GM13976 (cell line): ENCODE results near the gene KCP.
A peak's percentile ranks its signal among the peaks of the same experiment; 100 is the strongest.

Experiments
- DNase-seq: peaks from one replicate; pipeline ENCODE4 v3.0.0; 2012; ENCODE audit warnings: low spot score
- CTCF ChIP-seq: IDR thresholded peaks from 2 replicates; pipeline ENCODE4 v1.5.1; 2012; ENCODE audit warnings: borderline replicate concordance, mild to moderate bottlenecking; ENCODE audit not compliant: insufficient read depth; ENCODE audit errors: extremely low read depth, missing control alignments, control extremely low read depth
- in situ Hi-C: fragments of 300-500 bp; cut with MboI; formaldehyde crosslinking; loops from one replicate; pipeline ENCODE4 v1.12.0; 2022; ENCODE audit warnings: low sequenced_read_pairs, mixed read lengths, inconsistent platforms; ENCODE audit not compliant: unreplicated experiment

Gene KCP

GRCh38 chr7:128867842-128868623, 42.5 kb downstream of the KCP start:
- DNase-seq: no peak
- in situ Hi-C loops: no loop called here
- TF ChIP-seq CTCF: no peak

GRCh38 chr7:128867241-128867640, 43.3 kb downstream of the KCP start:
- in situ Hi-C loops: no loop called here
- TF ChIP-seq CTCF: no peak
- DNase-seq: no peak

DNA sequence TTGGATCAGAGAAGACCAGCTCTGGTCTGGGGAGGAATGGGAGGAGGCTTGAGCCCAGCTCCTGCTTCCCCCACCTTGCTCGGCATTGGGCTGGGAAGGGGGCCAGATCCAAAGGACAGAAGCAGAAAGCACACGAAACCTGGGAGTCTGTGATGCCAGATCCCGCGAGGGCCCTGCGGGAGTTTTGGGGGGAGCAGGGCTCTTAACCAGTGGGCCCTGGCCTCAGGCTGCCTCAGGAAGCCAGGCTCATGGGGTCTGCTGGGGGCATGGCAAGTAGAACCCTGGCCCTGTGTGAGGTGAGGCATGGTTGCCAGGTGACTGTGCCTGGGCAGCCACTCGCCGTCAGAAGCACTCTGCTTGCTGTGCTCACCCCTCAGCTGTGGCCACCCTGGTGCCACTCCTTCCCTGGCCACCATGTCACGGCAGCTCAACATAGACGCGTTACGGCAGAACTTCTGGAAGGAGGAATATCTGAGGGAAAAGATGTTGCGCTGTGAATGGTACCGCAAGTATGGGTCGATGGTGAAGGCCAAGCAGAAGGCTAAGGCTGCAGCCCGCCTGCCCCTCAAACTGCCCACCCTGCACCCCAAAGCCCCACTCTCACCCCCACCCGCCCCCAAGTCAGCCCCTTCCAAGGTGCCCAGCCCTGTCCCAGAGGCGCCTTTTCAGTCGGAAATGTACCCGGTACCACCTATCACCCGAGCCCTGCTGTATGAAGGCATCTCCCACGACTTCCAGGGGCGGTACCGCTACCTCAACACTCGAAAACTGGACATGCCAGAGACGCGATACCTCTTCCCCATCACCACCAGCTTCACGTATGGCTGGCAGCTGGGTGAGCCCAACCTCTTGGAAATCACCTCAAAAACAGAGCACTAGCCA, 44.3 kb downstream of the KCP start:
- no peak for TF ChIP-seq CTCF
- DNase-seq: no peak
- in situ Hi-C loops: no loop called here

DNA sequence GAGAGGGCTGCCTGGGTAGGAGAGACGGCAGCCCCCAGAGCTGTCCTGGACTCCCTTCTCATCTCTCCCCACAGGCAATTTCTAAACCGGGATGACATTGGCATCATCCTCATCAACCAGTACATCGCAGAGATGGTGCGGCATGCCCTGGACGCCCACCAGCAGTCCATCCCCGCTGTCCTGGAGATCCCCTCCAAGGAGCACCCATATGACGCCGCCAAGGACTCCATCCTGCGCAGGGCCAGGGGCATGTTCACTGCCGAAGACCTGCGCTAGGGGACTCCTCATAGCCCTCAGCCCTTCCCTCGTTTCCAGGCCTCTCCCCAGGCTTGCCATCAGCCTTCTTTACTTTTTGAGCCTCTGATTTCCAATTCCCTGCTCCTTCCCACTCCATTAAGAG, 45.2 kb downstream of the KCP start:
- no peak for TF ChIP-seq CTCF
- DNase-seq: no peak
- in situ Hi-C loops: no loop called here

- TF ChIP-seq CTCF: peak; percentile 39
- in situ Hi-C loops: no loop called here
- DNase-seq: peak; percentile 74
Observed at GRCh38 chr7:128863433-128863989, 47.0 kb downstream of the KCP start.

- no peak for TF ChIP-seq CTCF
- DNase-seq: peak; percentile 99
- in situ Hi-C loops: no loop called here
Observed at GRCh38 chr7:128862571-128863432, 47.7 kb downstream of the KCP start, which contains the start of gene ATP6V1F. ATP6V1F (plus strand) TSS chr7:128862856; CDS start chr7:128862905, 49 bp downstream.
